Skeletal muscle cell (primary cell): ENCODE measurements around the gene FLOT1.
"Not testable (repeated sequence)": the region's sequence is repeated elsewhere in the genome, so short reads cannot be mapped to it uniquely, and the experiment has no call there.

ENCODE experiments used
- DNase-seq: peaks from one replicate; pipeline ENCODE4 v3.0.0-alpha.2; 2010; ENCODE audit warnings: low read depth
- H3K4me3 ChIP-seq: 2 replicates; pipeline ENCODE4 v1.5.1; 2011; ENCODE audit warnings: low read depth, mild to moderate bottlenecking, control low read depth, low read length, moderate library complexity

FLOT1 gene

DNA sequence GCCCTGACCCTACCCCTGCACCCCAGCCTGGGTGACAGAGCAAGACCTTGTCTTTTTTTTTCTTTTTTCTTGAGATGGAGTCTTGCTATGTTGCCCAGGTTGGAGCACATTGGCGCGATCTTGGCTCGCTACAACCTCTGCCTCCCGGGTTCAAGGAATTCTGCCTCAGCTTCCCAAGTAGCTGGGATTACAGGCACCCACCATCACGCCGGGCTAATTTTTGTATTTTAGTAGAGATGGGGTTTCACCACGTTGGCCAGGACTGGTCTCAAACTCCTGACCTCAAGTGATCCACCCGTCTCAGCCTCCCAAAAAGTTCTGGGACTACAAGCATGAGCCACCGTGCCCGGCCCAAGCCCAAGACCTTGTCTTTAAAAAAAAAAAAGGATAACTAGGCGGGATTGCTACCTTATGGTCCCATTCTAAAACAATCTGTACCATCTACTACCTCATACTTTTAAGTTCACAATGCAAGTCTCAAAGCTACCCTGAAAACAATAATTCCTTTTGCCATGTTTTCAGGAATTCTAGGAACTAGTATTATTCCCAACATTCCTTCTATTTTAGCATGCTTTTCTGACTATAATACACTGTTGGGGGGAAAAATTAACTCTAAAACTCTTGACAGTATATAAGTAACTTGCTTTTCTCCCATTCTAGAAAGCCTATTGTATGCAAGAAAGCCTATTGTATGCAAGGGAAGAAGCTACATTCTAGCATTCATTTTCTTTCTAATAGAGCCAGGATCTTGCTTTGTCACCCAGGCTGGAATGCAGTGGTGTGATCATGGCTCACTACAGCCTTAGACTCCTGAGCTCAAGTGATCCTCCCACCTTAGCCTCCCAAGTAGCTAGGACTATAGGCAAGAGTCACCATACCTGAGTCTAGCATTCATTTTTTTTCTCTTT lies 15.7 kb downstream of the FLOT1 start:
- DNase-seq, result no peak
- no peak overlapping the region for H3K4me3 ChIP-seq

DNA sequence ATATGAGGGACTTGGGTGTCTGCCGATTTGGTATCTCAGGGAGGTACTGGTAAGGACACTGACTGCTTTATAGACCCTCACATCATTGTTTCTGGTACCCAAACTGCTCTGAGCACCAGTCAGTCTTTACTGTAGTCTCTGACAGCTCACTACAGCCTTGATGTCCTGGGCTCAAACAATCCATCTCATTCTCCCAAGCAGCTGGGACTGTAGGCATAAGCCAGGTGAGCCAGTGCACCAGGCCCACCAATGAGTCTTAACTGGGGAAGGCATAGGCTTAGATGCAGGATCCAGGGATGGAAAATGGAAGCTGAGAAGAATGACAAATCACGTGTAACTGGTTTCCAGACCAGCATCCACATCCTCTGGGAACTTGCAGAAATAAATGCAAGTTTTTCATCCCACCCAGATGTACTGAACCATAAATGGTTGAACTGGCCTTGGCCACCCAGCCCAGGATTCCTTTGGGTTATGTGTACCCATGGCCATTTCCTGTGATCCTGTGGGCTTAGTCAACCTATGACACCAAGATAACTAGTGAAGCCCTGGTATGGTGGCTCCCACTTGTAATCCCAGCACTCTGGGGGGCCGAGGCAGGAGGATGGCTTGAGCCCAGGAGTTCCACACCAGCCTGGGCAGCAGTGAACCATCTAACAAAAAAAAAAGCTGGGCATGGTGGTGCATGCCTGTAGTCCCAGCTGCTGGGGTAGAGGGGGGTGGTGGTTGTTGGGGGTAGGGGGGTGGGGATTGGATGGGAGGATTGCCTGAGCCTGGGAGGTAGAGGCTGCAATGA lies 16.6 kb downstream of the FLOT1 start:
- no peak overlapping the region for H3K4me3 ChIP-seq
- no peak for DNase-seq

- no peak overlapping the region for H3K4me3 ChIP-seq
- DNase-seq, result no peak
Observed at GRCh38 chr6:30724906-30725667, 17.4 kb downstream of the FLOT1 start.

- H3K4me3 ChIP-seq, DNase-seq: not testable (repeated sequence)
Observed at GRCh38 chr6:30723843-30724741, 18.4 kb downstream of the FLOT1 start.

GRCh38 chr6:30723159-30723842 lies 19.2 kb downstream of the FLOT1 start:
- H3K4me3 ChIP-seq, DNase-seq: not testable (repeated sequence)

GRCh38 chr6:30722280-30723112 lies 20.0 kb downstream of the FLOT1 start:
- peak overlapping the region; percentile 98 for H3K4me3 ChIP-seq
- no peak for DNase-seq

- DNase-seq, result not testable (repeated sequence)
Observed at GRCh38 chr6:30722025-30722279, 20.5 kb downstream of the FLOT1 start.

DNA sequence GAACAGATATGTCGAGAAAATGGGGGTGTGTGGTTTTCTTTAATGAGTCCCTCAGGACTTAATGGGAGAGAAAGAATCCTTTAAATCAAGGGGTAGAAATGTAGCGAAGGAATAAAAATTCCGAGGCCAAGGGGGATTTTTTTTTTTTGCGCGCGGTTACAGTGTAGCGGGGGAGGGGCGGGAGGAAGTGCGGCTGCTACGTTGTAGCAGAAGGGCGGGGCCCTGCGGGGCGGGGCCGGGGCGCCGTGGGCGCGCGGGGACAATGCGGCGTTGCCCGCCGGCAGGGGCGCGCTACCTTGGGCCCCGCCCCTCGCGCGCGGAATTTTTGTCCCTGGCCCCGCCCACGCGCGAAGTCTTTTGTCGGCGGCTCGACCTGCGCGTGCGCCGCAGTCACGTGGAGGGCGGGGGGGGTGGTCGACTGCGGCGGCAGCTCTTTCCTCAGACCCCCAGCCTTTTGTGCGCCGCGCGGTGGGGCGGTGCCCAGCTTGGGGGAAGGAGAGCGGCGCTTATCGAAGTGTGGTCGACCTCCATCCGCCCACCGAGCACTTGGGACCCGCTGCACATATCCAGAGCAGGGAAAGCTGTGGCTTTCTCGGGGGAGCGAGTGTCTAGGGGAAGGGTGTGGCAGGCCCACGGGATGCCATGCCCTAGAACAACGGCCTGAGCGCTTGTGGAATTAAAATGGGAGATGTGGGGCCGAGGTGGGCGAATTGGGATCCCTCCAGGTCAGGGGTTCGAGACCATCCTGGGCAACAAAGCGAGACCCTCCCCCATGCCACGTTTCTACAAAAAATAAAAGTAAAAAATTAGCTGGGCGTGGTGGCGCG lies 21.1 kb downstream of the FLOT1 start:
- DNase-seq, result peak; percentile 62

More at GRCh38 chr6:30722025-30722279, 20.5 kb downstream of the FLOT1 start:
- H3K4me3 ChIP-seq, result peak overlapping the region; percentile 98

GRCh38 chr6:30720738-30721197 lies 21.7 kb downstream of the FLOT1 start:
- no peak for DNase-seq
- H3K4me3 ChIP-seq, result peak overlapping the region; percentile 98

More for the DNA sequence above, 21.1 kb downstream of the FLOT1 start:
- H3K4me3 ChIP-seq, result peak overlapping the region; percentile 98

DNA sequence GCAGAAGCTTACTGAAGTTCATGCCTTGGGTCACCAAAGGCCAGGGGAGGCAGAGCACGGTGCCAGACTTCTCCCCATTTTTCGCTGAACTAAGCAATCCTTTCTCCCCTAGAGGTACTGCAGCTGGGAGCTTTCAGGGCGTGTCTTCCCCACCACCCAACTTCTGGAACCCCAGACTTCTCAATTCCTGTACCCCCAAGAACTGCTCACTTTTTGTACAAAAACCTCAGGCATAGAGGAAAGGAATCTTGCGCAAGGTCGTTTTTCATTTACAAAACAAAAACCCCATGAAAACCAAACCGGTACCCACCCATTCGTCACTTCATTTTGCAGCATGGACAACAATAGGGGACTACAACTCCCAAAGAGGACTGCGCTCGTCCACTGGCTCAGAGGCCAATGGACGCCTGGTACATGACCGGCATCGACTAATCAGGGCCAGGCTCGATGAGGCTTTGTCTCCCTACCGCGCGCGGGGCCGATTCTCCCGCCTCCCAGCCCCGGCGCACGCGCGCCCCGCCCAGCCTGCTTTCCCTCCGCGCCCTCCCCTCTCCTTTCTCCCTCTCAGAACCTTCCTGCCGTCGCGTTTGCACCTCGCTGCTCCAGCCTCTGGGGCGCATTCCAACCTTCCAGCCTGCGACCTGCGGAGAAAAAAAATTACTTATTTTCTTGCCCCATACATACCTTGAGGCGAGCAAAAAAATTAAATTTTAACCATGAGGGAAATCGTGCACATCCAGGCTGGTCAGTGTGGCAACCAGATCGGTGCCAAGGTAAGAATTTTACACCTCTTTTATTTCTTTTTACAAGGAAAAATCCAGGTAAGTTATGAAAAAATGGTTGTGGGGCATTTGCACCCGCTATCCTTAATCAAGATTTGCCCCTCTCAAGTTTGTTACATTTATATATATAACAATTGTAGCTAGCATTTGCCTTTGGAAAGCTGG lies 22.4 kb downstream of the FLOT1 start, which contains the start of gene TUBB:
Gene TUBB, plus strand, starts transcription at position 562 of the 947 bp plus-strand sequence. Its CDS starts 155 bp downstream, at position 717.
- H3K4me3 ChIP-seq, result peak within 1 kb of the TSS; percentile 98
- DNase-seq, result peak; percentile 95

DNA sequence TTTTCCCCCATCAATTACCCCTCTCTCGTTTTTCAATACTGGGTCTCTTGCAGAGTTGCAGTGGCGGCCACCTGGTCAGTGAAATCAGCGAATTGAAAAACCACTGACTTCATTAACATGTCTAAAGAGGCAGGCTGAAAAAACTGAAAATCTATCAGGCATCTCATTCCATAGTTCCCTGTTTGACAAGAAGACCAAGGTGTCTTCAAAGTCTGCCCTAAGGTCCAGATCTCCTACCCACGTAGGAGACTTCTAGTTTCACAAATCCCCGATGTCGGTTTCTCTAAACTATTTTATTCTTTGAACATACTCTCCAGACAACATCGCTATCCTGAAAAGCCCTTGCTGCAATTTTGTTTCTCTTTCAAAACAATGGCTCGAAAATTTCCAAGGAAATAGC lies 23.1 kb downstream of the FLOT1 start:
- peak overlapping the region; percentile 98 for H3K4me3 ChIP-seq
- no peak for DNase-seq

DNA sequence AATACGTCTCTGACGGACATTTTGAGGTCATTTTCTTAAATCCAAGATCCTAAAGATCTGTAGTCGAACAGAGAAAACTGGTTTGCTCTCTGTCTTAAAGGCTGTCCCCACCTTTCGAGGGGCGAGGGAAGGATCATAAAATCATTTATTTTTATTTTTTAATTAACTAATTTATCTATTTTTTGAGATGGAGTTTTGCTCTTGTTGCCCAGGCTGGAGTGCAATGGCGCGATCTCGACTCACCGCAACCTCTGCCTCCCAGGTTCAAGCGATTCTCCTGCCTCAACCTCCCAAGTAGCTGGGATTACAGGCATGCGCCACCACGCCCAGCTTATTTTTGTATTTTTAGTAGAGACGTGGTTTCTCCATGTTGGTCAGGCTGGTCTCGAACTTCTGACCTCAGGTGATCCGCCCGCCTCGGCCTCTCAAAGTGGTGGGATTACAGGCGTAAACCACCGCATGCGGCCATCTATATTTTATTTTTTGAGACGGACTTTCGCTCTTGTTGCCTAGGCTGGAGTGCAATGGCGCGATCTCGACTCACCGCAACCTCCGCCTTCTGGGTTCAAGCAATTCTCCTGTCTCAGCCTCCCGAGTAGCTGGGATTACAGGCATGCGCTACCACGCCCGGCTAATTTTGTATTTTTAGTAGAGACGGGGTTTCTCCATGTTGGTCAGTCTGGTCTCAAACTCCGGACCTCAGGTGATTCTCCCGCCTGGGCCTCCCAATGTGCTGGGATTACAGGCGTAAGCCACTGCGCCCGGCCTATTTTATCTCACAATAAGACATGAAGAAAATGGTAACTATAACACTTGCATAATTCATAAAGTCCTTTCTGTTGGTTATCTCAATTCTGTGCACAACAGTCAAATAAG lies 24.4 kb downstream of the FLOT1 start:
- peak overlapping the region; percentile 43 for H3K4me3 ChIP-seq
- not testable (repeated sequence) for DNase-seq

GRCh38 chr6:30717129-30717844 lies 25.2 kb downstream of the FLOT1 start, which contains the start of gene MDC1:
Gene MDC1 (minus strand): TSS chr6:30717281. CDS start chr6:30715175, 2,106 bp downstream.
- DNase-seq, result peak; percentile 100
- H3K4me3 ChIP-seq, result peak within 1 kb of the TSS; percentile 80

GRCh38 chr6:30716879-30717128 lies 25.7 kb downstream of the FLOT1 start:
- DNase-seq, result no peak
- peak overlapping the region; percentile 80 for H3K4me3 ChIP-seq
